Upper lobe of left lung (tissue), 4 donors: ENCODE measurements around the gene C1QL1.

Source experiments
- EP300 ChIP-seq, 4 donors: sonication (generic); formaldehyde crosslinking; IDR thresholded peaks; one replicate each; pipeline ENCODE4 v1.5.1; 2017; ENCODE audit warnings: antibody characterized with exemption in 4 of 4, control low read depth in 2 of 4
- POLR2A ChIP-seq, 4 donors: fragments of 450-650 bp; IDR thresholded peaks; one replicate each; pipeline ENCODE4 v1.5.1; 2016 to 2017; ENCODE audit warnings: antibody characterized with exemption in 4 of 4, mild to moderate bottlenecking in 2 of 4
- TF ChIP-seq, protein P1 (sequence below), 6 experiments: fragments of 450-650 bp in 4 of 6; fragments of 200-600 bp in 2 of 6; sonication (generic) in 2 of 6; IDR thresholded peaks; one replicate each; pipeline ENCODE4 v1.5.1; 2016 to 2019; ENCODE audit warnings: antibody characterized with exemption in 6 of 6

DNA sequence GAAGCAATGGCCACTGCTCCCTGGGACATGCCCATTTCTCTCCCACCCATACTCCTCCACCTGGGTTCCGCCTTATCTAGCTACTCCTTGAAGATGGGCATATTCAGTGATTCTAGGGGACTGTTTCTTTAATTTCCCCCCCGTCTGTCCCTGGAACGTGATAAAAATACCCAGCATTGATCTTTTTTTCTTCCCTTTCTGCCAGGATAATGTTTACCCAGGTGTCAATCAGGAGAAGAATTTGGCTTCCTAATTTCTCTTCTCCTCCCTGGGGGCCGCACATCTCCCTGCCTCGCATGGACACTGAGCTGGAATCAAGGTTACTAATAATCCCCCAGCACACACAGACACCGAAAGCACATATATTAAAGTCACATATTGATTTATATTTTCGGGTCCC is 48.1 kb upstream of the C1QL1 start:
- TF ChIP-seq, protein P1, sequence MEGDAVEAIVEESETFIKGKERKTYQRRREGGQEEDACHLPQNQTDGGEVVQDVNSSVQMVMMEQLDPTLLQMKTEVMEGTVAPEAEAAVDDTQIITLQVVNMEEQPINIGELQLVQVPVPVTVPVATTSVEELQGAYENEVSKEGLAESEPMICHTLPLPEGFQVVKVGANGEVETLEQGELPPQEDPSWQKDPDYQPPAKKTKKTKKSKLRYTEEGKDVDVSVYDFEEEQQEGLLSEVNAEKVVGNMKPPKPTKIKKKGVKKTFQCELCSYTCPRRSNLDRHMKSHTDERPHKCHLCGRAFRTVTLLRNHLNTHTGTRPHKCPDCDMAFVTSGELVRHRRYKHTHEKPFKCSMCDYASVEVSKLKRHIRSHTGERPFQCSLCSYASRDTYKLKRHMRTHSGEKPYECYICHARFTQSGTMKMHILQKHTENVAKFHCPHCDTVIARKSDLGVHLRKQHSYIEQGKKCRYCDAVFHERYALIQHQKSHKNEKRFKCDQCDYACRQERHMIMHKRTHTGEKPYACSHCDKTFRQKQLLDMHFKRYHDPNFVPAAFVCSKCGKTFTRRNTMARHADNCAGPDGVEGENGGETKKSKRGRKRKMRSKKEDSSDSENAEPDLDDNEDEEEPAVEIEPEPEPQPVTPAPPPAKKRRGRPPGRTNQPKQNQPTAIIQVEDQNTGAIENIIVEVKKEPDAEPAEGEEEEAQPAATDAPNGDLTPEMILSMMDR (IDR thresholded peaks at IDR 0.05), result no peak
- TF ChIP-seq POLR2A (IDR thresholded peaks at IDR 0.05), result no peak
- TF ChIP-seq EP300 (IDR thresholded peaks at IDR 0.05), result no peak
